TTC549 (cell line): ENCODE results near the gene CHD9.
"Not testable (repeated sequence)": the region's sequence is repeated elsewhere in the genome, so short reads cannot be mapped to it uniquely, and the experiment has no call there.

ENCODE experiments used
- FAIRE-seq: peaks from 2 replicates; lab custom pipeline; 2012; peaks lifted over from hg19 to GRCh38; lab: Jason Lieb, UNC

Gene CHD9

DNA sequence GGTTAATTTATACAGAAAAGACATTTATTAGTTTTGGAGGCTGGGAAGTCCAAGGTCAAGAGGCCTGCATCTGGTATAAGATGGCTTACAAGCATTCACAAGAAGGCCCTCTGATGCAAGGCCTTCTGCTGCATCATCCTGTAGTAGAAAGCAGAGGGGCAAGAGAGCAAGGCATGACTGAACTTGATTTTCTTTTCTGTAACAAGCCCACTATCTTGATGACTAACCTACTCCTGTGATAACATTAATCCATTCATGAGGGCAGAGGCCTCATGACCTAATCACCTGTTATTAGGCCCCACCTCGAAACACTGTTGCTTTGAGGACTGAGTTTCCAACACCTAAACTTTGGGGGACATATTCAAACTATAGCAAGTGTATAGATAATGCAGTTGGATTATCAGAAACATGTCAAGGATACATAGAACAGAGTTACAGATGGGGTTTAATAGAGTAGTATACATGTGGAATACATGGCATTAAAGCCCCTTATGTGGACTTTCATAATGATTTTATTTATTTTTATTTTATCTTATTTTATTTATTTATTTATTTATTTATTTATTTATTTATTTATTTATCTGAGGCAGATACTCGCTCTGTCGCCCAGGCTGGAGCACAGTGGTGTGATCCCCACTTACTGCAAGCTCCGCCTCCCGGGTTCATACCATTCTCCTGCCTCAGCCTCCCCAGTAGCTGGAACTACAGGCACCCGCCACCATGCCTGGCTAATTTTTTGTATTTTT, 88.2 kb downstream of the CHD9 start:
- FAIRE-seq, result no peak

- no peak for FAIRE-seq
Observed at GRCh38 chr16:53147500-53148065, 92.8 kb downstream of the CHD9 start.

DNA sequence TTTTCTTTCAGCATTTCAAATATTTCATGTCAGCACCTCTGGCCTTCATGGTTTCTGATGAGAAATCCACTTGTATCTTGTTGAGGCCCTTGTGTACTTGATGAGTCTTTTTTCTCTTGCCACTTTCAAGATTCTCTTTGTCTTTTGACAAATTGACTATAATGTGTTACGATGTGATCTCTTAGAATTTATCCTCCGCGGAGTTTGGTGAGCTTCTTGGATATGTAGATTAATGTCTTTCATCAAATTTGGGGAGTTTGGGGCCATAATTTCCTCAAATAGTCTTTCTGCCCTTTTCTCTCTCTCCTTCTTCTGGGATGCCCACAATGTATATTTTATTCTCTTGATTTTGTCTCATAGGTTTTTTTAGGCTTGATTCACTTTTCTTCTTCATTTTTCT, 96.0 kb downstream of the CHD9 start:
- FAIRE-seq, result no peak

- FAIRE-seq, result no peak
Observed at GRCh38 chr16:53152329-53152728, 97.5 kb downstream of the CHD9 start.

GRCh38 chr16:53153130-53153529, 98.3 kb downstream of the CHD9 start:
- FAIRE-seq, result no peak

GRCh38 chr16:53154513-53154912, 99.7 kb downstream of the CHD9 start:
- no peak for FAIRE-seq

DNA sequence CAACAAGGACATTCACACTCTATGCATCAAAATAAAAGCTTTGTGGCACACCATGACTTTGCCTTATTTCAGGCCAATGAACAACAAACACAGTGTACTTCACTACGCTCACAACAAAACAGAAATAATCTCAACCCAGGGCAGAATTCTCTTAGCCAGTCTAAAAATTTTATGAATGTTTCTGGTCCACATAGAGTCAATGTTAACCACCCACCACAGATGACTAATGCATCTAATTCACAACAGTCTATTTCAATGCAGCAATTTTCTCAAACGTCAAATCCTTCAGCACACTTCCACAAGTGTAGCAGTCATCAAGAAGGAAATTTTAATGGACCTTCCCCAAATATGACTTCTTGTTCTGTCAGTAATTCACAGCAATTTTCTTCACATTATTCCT, 101.7 kb downstream of the CHD9 start:
- no peak for FAIRE-seq

- FAIRE-seq, result peak; percentile 26
Observed at GRCh38 chr16:53159781-53160436, 105.1 kb downstream of the CHD9 start.

DNA sequence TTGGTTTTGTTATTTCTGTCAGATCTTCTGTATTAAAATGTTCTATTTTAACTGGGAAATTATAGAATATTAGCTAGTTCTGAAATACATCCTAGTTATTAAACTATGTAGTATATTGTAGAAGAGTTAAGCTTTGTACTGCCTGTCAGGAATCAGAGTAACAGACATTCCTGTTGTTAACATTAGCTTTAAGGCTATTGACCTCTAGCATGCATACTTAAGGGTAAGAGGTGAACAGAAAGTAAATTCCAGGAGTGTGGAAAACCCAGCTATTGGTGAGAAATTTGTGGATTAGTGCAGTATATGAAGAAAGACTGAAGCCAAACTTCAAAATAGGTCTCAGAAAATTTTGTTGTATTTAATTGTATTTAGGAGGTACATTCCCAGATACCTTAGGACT, 111.3 kb downstream of the CHD9 start:
- no peak for FAIRE-seq

- no peak for FAIRE-seq
Observed at GRCh38 chr16:53168744-53169143, 114.0 kb downstream of the CHD9 start.

- no peak for FAIRE-seq
Observed at GRCh38 chr16:53172517-53172916, 117.7 kb downstream of the CHD9 start.

DNA sequence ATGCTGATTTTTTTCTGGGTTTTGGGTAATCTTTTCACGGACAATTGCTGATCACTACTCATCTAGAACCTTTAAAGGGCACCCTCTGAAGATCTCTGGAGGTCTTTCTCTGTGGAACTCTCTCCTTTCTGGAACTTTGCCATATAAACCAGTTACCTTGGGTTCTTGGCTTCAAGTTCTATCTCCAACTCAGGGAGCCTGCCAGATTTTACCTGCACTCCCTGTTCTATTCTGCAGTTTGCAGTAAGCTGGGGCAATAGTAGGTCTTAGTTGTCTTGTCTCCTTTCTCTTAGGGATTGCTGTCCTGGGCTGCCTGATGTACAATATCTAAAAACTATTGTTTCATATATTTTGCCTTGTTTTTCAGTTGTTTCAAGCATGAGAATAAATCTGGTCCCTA, 120.3 kb downstream of the CHD9 start:
- no peak for FAIRE-seq

DNA sequence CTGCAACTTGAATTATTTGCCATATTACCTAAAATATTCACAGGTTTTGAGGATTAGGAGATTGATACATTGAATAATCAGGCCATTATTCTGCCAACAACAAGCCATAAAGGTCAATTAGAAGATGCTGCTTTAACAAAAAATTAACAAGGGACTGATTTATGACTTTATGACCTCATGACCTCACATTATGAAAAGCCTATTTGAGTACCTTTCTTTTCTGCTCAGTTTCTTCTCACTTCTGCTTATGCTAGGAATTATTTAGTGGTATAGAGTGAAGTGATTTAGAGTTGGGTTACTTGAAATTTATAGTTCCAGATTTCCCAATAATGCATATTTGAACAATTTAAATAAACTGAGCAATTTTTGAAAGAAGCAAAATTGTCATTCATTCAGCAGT, 121.6 kb downstream of the CHD9 start:
- no peak for FAIRE-seq

GRCh38 chr16:53183442-53183841, 128.7 kb downstream of the CHD9 start:
- FAIRE-seq, result no peak

GRCh38 chr16:53185741-53186140, 130.9 kb downstream of the CHD9 start:
- FAIRE-seq, result not testable (repeated sequence)

- FAIRE-seq, result no peak
Observed at GRCh38 chr16:53187775-53188174, 133.0 kb downstream of the CHD9 start.

DNA sequence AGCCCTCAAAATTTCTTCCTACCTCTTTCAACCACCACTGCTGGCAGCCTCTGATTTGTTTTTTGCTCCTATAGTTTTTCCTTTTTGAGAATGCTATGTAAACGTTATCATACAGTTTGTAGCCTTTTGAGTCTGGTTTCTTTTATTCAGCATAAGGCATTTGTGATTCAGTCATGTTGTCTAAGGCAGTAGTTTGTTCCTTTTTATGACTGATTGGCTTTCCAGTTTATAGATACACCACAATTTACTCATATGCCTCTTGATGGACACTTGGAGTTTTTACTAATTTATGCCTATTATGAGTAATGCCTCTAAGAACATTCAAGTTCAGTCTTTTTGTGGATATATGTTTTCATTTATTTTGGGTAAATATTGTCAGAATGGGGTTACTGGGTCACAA, 136.6 kb downstream of the CHD9 start:
- no peak for FAIRE-seq

DNA sequence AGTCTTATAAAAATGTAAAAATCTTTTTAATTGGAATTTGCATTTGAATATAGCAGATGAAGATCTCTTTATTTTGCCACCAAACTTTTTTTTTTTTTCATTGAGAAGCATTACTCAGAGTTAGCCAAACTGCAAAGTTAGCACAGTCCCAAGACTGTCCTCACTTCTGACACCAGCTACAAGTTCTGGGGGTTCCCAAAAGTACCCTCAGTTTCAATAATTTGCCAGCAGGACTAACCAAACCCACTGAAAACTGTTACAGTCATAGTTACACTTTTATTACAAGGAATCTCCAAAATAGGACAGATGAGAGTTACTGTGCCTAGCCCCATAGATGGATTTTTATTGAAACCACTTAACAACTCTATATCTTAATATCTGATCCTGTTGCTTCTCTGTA, 144.1 kb downstream of the CHD9 start:
- FAIRE-seq, result no peak

DNA sequence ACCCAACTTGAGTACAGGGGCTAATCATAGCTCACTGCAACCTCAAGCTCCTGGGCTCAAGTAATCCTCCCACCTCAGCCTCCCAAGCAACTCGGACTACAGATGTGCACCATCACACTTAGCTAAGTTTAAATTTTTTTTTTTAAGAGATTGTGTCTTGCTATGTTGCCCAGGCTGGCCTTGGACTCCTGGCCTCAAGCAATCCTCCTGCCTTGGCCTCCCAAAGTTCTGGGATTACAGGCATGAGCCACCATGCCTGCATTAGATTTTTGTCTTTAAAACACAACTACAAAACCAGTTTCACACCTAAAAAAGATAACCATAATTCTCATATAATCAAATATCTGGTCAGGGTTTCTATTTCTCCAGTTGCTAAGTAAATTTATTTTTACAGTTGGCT, 147.1 kb downstream of the CHD9 start:
- FAIRE-seq, result no peak

DNA sequence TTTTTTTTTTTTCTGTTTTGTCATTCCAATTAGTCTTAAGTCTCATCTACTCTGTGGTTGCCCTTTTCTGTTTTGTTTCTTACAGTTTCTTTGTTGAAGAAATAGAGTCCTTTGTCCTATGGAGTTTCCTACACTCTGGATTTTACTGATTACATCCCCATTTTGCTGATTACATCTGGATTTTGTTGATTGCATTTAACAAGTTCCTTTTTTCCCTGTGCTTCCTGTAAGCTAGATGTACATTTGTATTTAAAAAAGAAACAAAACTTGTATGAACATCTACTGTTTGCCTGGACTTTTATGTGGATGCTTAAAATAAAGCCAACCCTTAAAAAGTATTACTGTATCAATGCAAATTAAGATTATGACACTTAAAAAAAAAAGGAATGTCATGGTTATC, 147.6 kb downstream of the CHD9 start:
- no peak for FAIRE-seq

DNA sequence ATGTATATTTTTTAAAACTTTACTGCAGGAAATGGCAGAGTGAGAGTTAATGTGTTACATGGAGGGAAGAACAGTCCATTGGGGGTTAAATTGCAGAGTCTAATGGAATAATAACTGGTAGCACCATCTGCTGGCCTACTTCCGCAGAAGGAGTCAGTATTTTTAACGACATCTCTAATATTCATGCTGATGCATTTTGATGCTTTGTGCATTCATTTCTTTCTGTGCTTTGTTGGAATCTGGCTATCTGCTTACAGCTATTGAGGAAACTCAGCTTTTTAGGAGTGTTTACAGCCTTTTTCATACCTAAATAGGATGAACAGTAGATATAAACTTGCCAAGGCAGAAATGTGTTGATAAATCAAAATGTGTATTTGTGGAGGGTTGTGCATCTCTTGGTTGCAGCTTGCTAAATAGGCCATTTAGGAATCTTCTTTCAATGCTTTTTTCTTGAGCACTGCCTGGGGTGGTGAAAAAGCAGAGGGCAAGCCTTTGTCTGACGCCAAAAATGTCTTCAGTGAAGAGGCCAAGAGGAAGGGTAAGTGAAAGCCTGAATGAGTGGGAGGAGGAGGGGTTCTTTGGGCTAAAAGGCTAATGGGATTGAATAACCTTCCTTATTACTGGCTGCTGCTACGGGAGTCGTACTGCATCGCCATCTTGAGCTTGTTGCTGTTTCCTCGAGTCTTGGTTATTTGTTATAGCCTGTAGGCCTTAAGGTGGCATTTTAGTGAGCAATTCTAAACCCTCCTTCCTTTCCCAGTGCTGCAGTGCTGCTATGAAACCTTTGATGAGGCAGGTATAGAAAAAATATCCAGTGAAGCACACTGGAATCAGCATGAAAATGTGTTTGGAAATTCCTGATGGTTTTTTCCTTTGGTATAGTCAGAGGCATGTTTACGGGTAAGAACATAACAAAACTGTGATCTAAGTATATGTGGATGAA, 153.3 kb downstream of the CHD9 start:
- FAIRE-seq, result peak; percentile 75

GRCh38 chr16:53209429-53209828, 154.6 kb downstream of the CHD9 start:
- no peak for FAIRE-seq

GRCh38 chr16:53209877-53210276, 155.1 kb downstream of the CHD9 start:
- no peak for FAIRE-seq
